ENCODE results near the gene PIGP. TPM values are rescaled to one million over a fixed set of nuclear protein-coding genes. Genes with fewer than 3 reads are reported as not detected.

PIGP gene
- total RNA-seq, 1 donor from 2014 or later = 36.3 TPM

Other genes with a start within 250 kb of the PIGP start
- gene HLCS, start 106.4 kb downstream of the PIGP start, total RNA-seq = 6.9 TPM
- gene RIPPLY3, start 66.4 kb downstream of the PIGP start, total RNA-seq = not detected
- gene TTC3, start 183 bp upstream of the PIGP start, total RNA-seq = 62.1 TPM
- 44.2 TPM for gene VPS26C, start 194.3 kb upstream of the PIGP start, total RNA-seq

All from cardiac septum (tissue), 1 donor.